ENCODE measurements around the gene TSEN54. TPM values are rescaled to one million over a fixed set of nuclear protein-coding genes. Genes with fewer than 3 reads are reported as not detected.

The TSEN54 gene
- total RNA-seq, 4 donors from 2014 or later: 36.6 to 105 (median 61.2) TPM

DNA sequence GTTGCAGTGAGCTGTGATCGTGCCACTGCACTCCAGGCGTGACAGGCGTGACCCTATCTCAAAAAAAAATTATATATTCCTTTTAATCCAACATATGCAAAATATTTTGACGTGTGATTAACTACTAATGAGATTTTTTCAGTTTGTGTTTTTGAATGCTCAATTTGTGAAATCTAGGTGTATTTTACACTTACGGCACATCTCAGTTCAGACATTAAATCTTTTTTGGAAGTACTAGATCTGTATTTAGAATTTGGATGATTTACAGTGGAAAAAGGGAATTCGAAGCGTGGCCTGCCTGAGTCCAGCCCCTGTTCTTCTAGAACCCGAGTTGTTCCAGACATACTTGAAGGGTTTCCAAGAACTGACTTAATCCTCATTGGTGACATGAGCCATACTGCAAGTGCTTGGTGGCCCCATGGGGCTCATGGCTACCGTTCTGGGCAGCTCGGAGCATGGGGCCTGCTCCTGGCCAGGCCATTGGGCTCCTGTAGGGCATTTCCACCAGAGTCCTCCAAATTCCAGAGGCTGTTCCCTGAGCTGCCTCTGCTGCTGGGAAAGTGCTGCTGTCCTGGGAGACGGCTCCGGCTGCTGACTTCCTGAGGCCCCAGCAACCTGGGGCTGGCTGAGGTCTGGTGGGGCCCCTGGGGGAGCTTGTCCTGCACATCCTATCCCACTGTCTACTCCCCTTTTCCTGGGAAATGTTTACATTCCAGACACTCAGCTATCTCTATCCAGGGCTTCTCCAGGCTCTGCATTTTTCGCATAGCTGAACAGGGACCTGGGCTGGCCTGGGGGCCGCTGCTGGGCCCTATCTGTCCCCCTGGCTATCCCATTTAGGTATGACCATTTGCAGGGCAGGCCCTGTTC is 36.3 kb downstream of the TSEN54 start:
- TF ChIP-seq EP300 (IDR thresholded peaks at IDR 0.05; ENCODE audit: low read depth): no peak
- TF ChIP-seq POLR2A (IDR thresholded peaks at IDR 0.05): no peak
- TF ChIP-seq, protein P1, sequence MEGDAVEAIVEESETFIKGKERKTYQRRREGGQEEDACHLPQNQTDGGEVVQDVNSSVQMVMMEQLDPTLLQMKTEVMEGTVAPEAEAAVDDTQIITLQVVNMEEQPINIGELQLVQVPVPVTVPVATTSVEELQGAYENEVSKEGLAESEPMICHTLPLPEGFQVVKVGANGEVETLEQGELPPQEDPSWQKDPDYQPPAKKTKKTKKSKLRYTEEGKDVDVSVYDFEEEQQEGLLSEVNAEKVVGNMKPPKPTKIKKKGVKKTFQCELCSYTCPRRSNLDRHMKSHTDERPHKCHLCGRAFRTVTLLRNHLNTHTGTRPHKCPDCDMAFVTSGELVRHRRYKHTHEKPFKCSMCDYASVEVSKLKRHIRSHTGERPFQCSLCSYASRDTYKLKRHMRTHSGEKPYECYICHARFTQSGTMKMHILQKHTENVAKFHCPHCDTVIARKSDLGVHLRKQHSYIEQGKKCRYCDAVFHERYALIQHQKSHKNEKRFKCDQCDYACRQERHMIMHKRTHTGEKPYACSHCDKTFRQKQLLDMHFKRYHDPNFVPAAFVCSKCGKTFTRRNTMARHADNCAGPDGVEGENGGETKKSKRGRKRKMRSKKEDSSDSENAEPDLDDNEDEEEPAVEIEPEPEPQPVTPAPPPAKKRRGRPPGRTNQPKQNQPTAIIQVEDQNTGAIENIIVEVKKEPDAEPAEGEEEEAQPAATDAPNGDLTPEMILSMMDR (IDR thresholded peaks at IDR 0.05): no peak
- TF ChIP-seq POLR2AphosphoS5 (IDR thresholded peaks at IDR 0.05): no peak
- no peaks in the 10 kb centered on the region for H3K9me3 ChIP-seq
- H3K36me3 ChIP-seq: no peaks in the 10 kb centered on the region
- H3K4me1 ChIP-seq: peaks cover 0 to 61% (median 47%) of the 10 kb centered on the region in 4 donors
- in situ Hi-C loops (cut with MboI; ENCODE audit: low pct_ligation_motif_present in 1 of 4, low pct_unique_long_range_greater_than_20kb in 1 of 4, low sequenced_read_pairs in 3 of 4) (no loop called here), intact Hi-C loops (cut with DNase I; ENCODE audit: low total_unique reads) (no loop called here)
- WGBS, 2 donors (ENCODE audit: low coverage in 1 of 2): 77 to 81% methylated on average over 3 to 14 of the region's 14 CpGs
- peak overlapping the region in 2 of 4 donors; percentile 0 to 1 for H3K27ac ChIP-seq
- no peaks in the 10 kb centered on the region for H3K27me3 ChIP-seq
- no peak overlapping the region for H3K4me3 ChIP-seq
- DNase-seq: no peak

DNA sequence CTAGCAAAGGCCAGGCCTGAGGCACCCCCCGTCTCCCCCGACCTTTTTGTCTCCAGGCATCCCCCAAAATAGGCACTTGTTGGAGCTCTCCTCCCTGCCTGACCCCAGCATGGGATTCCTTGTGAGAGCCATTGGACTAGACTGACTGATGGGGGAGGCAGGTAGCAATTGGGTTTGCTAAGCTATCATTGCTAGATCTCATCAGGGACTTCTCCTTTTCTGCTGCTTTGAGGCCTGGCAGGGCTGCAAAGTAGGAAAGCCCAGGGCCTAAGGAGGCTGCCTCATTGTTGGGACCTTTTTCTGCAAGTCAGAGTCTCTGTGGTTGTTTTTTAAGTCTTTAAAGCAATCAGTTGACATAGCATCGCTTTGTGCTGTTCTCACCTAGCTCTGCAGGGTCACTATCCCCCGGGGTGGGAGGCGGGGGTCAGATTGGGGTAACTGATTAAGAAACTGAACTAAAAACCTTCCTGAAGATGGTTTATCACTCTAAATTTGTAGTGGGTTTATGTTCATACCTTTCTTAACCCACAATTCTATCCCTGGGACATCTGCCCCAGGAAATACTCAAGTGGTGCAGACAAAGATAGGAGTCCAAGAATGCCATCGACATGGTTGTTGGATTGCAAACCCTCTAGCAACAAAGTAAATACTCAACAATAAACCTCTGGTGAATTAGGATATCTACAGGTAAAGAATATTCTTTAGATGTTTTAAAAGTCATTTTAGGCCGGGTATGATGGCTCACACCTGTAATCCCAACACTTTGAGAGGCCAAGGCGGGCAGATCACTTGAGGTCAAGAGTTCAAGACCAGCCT is 37.2 kb downstream of the TSEN54 start:
- WGBS, 2 donors (ENCODE audit: low coverage in 1 of 2): 80 to 90% methylated on average over 2 to 8 of the region's 8 CpGs
- Histone ChIP-seq H3K27ac (peak overlapping the region in 2 of 4 donors; percentile 0 to 1), H3K36me3 (no peaks in the 10 kb centered on the region), H3K9me3 (no peaks in the 10 kb centered on the region), H3K27me3 (no peaks in the 10 kb centered on the region), H3K4me3 (no peak overlapping the region), H3K4me1 (peaks cover 0 to 61% (median 51%) of the 10 kb centered on the region in 4 donors)
- no peak for DNase-seq
- TF ChIP-seq EP300 (IDR thresholded peaks at IDR 0.05; ENCODE audit: low read depth): no peak
- in situ Hi-C loops (cut with MboI; ENCODE audit: low pct_ligation_motif_present in 1 of 4, low pct_unique_long_range_greater_than_20kb in 1 of 4, low sequenced_read_pairs in 3 of 4) (no loop called here), intact Hi-C loops (cut with DNase I; ENCODE audit: low total_unique reads) (no loop called here)

DNA sequence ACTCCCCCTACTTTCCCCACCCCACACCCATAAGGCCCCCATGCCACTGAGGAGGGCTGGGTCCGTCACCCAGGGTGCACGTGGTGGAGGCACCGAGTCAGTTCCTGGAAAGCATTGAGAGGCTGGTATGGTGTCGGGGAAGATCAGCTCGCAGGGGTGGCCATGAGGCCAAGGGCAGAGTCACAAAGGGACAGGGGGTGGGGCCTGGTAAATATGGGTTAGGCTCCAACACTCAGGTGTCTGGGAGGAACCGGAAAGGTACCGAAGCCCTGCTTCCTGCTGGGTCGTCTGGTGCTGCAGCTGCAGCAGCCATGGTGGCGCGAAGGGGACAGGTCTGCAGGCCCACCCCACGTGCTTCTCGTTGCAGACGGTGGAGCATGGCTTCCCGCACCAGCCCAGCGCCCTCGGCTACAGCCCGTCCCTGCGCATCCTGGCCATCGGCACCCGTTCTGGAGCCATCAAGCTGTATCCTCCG is 39.4 kb downstream of the TSEN54 start:
- Histone ChIP-seq H3K4me1 (peaks cover 0 to 45% (median 38%) of the 10 kb centered on the region in 4 donors), H3K36me3 (no peaks in the 10 kb centered on the region), H3K4me3 (no peak overlapping the region), H3K27me3 (no peaks in the 10 kb centered on the region), H3K27ac (peak overlapping the region; percentile 74 to 80 (median 77)), H3K9me3 (no peaks in the 10 kb centered on the region)
- TF ChIP-seq POLR2A (IDR thresholded peaks at IDR 0.05): no peak
- no peak for TF ChIP-seq EP300 (IDR thresholded peaks at IDR 0.05; ENCODE audit: low read depth)
- TF ChIP-seq, protein P1 (IDR thresholded peaks at IDR 0.05): no peak
- TF ChIP-seq POLR2AphosphoS5 (IDR thresholded peaks at IDR 0.05): peak in 1 of 3 donors; percentile 20
- WGBS, 2 donors (ENCODE audit: low coverage in 1 of 2): 53 to 73% methylated on average over 3 to 21 of the region's 21 CpGs
- in situ Hi-C loops (cut with MboI; ENCODE audit: low pct_ligation_motif_present in 1 of 4, low pct_unique_long_range_greater_than_20kb in 1 of 4, low sequenced_read_pairs in 3 of 4) (no loop called here), intact Hi-C loops (cut with DNase I; ENCODE audit: low total_unique reads) (no loop called here)
- DNase-seq: peak; percentile 63

DNA sequence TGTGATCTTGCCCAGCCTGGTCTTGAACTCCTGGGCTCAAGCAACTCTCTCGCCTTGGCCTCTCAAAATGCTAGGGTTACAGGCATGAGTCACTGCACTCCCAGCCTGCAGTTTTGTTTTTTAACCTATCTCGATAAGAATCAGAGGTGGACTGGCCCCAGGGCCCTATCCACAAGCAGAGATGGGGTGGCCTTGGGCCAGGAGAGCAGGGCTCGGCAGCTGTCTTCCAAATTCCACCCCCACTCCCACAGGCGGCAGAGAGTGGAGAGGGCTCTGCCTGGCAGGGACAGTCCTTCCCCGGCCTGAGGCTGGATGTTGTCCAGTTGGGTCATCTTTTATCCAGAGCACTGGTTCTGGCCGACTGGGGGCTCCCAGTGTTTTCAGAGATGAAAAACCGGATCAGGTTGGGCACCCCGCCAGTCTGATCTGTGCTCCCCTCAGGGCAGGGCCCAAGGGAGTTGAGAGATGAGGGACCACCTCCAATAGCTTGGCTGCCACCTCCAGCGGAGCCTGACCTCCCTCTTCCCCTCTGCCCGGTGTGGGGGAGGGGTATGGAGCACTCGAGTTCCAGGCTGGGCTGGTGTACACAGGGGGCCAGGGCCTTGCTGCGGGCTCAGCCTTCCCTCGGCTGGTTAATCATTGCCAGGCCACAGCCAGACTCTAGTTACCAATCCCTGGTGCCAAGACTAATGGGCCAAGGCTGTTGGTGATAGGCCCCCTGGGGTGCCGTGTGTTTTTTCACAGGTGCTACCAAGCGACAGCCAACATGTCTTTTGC is 40.9 kb downstream of the TSEN54 start:
- Histone ChIP-seq H3K4me1 (peaks cover 0 to 41% (median 38%) of the 10 kb centered on the region in 4 donors), H3K36me3 (no peaks in the 10 kb centered on the region), H3K27me3 (no peaks in the 10 kb centered on the region), H3K27ac (peak overlapping the region; percentile 74 to 80 (median 77)), H3K9me3 (no peaks in the 10 kb centered on the region), H3K4me3 (no peak overlapping the region)
- intact Hi-C loops (cut with DNase I; ENCODE audit: low total_unique reads): no loop called here
- TF ChIP-seq POLR2A (IDR thresholded peaks at IDR 0.05): no peak
- TF ChIP-seq EP300 (IDR thresholded peaks at IDR 0.05; ENCODE audit: low read depth): no peak
- no peak for TF ChIP-seq POLR2AphosphoS5 (IDR thresholded peaks at IDR 0.05)
- TF ChIP-seq, protein P1 (IDR thresholded peaks at IDR 0.05): no peak
- WGBS, 2 donors (ENCODE audit: low coverage in 1 of 2): 41% methylated on average over 15 of the region's 15 CpGs; no CpG with 5 or more reads in 1 of the 2 donors
- in situ Hi-C loops (cut with MboI; ENCODE audit: low pct_ligation_motif_present in 1 of 4, low pct_unique_long_range_greater_than_20kb in 1 of 4, low sequenced_read_pairs in 3 of 4): no loop called here
- DNase-seq: peak; percentile 81

Data from transverse colon (tissue), 4 donors.